C4-2B (cell line): ENCODE measurements around the gene LTBR.

Experiments
- ZFX ChIP-seq: fragments of 450-650 bp; IDR thresholded peaks from 2 replicates; pipeline ENCODE4 v1.6.1; 2017
- TF ChIP-seq, protein P1 (sequence below): fragments of 450-650 bp; conservative IDR thresholded peaks from 2 replicates; pipeline ENCODE4 v1.5.1; 2017; ENCODE audit warnings: mild to moderate bottlenecking

DNA sequence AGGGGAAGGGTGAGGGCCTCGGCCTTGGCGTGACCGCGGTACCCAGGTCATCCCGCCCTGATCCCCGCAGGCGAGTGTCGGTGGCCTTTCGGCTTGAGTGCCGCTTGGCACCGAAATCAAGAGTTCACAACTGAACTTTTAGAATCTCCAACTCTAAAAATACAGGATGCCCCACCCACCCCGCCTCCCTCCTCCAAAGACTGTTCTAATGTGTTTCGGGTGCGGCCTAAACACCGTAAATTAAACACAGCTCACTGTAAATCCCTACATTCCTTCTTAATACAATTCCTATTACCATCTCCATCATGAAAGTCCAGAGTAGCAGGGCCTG lies 20.0 kb upstream of the LTBR start:
- TF ChIP-seq, protein P1, sequence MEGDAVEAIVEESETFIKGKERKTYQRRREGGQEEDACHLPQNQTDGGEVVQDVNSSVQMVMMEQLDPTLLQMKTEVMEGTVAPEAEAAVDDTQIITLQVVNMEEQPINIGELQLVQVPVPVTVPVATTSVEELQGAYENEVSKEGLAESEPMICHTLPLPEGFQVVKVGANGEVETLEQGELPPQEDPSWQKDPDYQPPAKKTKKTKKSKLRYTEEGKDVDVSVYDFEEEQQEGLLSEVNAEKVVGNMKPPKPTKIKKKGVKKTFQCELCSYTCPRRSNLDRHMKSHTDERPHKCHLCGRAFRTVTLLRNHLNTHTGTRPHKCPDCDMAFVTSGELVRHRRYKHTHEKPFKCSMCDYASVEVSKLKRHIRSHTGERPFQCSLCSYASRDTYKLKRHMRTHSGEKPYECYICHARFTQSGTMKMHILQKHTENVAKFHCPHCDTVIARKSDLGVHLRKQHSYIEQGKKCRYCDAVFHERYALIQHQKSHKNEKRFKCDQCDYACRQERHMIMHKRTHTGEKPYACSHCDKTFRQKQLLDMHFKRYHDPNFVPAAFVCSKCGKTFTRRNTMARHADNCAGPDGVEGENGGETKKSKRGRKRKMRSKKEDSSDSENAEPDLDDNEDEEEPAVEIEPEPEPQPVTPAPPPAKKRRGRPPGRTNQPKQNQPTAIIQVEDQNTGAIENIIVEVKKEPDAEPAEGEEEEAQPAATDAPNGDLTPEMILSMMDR = no peak
- no peak for TF ChIP-seq ZFX
